GM18499 (cell line): Measurements from ENCODE around the gene CYP4F8.
"Not testable (repeated sequence)": the region's sequence is repeated elsewhere in the genome, so short reads cannot be mapped to it uniquely, and the experiment has no call there.

Source experiments
- ATAC-seq: cut with Tn5 transposase; IDR thresholded peaks from one replicate; pipeline ENCODE4 v1.9.1; 2021; ENCODE audit warnings: moderate number of reproducible peaks; ENCODE audit not compliant: insufficient read depth, unreplicated experiment

The CYP4F8 gene

GRCh38 chr19:15679089-15679488 is 64.1 kb downstream of the CYP4F8 start:
- no peak for ATAC-seq

GRCh38 chr19:15679865-15680264 is 64.8 kb downstream of the CYP4F8 start:
- ATAC-seq = not testable (repeated sequence)
